GM21360 (cell line): ENCODE measurements around the gene CCL4L2.
"Not testable (repeated sequence)": the region's sequence is repeated elsewhere in the genome, so short reads cannot be mapped to it uniquely, and the experiment has no call there.

ENCODE experiments used
- ATAC-seq: cut with Tn5 transposase; IDR thresholded peaks from one replicate; pipeline ENCODE4 v1.9.1; 2021; ENCODE audit warnings: mild to moderate bottlenecking, moderate library complexity; ENCODE audit not compliant: unreplicated experiment

CCL4L2 gene

GRCh38 chr17:36219556-36219955 lies 8.7 kb downstream of the CCL4L2 start:
- ATAC-seq: not testable (repeated sequence)

DNA sequence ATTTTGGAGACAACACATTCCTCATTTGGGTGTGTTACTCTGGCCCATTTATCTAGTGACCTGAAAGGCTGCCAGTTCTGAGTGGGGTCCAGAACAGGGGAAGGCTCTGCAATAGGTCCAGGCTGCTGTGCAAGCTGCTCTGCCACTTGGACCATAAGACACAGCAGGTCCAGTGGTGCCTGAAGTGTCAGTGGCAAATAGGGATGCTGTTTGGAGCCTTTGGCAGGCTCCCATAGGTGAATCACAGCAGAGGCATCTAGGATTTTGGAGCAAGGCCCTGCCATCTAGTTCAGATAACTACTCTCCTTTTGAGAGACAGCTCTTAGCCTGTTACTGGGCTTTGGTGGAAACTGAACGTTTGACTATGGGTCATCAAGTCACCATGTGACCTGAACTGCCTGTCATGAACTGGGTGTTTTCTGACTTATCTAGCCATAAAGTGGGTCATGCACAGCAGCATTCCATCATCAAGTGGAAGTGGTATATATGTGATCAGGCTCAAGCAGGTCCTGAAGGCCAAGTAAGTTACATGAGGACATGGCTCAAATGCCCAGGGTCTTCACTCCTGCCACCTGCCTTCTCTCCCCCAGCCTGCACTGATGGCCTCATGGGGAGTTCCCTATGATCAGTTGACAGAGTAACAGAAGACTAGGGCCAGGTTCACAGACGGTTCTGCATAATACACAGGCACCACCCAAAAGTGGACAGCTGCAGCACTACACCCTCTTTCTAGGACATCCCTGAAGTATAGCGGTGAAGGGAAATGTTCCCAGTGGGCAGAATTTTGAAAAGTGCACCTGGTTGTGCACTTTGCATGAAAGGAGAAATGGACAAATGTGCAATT lies 10.1 kb downstream of the CCL4L2 start:
- not testable (repeated sequence) for ATAC-seq

DNA sequence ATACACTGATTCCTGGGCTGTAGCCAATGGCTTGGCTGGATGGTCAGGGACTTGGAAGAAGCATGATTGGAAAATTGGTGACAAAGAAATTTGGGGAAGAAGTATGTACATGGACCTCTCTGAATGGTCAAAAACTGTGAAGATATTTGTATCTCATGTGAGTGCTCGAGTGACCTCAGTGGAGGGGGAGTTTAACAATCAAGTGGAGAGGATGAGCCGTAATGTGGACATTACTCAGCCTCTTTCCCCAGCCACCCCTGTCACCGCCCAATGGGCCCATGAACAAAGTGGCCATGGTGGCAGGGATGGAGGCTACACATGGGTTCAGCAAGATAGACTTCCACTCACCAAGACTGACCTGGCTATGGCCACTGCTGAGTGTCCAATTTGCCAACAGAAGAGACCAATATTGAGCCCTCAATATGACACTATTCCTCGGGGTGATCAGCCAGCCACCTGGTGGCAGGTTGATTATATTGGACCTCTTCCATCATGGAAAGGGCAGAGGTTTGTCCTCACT lies 10.8 kb downstream of the CCL4L2 start:
- ATAC-seq: not testable (repeated sequence)

DNA sequence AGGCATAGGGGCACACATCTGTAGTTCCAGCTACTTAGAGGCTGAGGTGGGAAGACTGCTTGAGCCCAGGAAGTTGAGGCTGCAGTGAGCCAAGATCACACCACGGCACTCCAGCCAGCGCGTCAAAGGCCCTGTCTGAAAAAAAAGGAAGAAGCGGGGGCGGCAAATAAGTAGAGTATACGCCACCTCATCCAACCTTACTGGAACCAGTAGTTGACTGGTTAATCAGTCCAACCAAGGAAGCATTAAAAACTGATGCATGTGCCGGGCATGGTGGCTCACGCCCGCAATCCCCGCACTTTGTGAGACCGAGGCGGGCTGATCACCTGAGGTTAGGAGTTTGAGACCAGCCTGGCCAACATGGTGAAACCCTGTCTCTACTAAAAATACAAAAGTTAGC lies 12.1 kb downstream of the CCL4L2 start:
- not testable (repeated sequence) for ATAC-seq

DNA sequence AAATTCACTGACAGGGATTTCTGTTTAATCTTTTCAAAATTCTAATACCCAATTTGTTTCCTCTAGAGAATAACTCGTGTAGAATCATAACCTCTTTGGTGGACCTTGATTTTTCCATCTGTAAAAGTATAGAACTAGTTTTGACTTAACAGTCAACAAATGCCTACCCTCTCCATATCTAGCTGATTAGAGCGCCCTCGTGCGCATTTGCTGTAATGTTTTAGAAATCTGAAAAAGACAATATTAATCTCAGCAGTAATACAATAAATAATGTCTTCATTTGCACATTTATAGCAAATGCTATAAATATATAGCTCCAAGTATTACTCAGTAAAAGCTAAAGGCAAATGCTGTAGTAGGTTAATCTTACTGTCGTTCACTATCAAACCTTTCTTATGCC lies 18.8 kb downstream of the CCL4L2 start:
- ATAC-seq: not testable (repeated sequence)

DNA sequence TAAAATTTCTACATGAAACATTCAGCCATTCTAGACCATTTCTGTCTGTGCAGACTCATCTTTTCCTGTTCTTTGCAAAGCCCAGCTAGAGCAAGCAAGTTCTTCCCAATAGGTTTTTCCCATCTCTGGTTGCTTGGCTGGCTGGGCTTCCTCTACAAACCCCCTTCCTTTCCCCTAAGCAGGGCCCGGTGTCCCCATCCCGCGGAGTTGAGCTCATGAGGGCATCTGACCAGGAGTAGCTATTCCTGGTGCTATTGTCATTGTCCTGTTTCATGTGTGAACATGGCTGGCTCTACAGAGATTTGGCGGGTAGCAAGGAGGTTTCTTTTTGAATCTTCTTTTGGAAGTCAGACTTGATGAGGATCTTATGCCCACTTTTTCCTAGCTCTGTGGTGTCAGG lies 31.2 kb downstream of the CCL4L2 start:
- ATAC-seq: not testable (repeated sequence)
